K562 (cell line): Measurements from ENCODE around the gene ERICH6. TPM values are rescaled to one million over a fixed set of nuclear protein-coding genes. Genes with fewer than 3 reads are reported as not detected.

Experiments
- BHLHE40 ChIP-seq: IDR thresholded peaks from 2 replicates; pipeline ENCODE4 v1.6.1; 2011; ENCODE audit warnings: low read length, improper control_type of control experiment
- BRF2 ChIP-seq: IDR thresholded peaks from 3 replicates; pipeline ENCODE4 v1.6.1; 2011; ENCODE audit warnings: borderline replicate concordance, mild to moderate bottlenecking; ENCODE audit not compliant: insufficient read length, insufficient read depth
- DACH1 ChIP-seq: fragments of 450-650 bp; IDR thresholded peaks from 2 replicates; pipeline ENCODE4 v1.6.1; 2018; ENCODE audit not compliant: partially characterized antibody
- ETV5 ChIP-seq: sonication (generic); formaldehyde crosslinking; IDR thresholded peaks from 2 replicates; pipeline ENCODE4 v1.4.0; 2020; ENCODE audit warnings: low read depth, mild to moderate bottlenecking, missing genetic modification reagents
- FIP1L1 ChIP-seq: fragments of 200-400 bp; formaldehyde crosslinking; IDR thresholded peaks from 2 replicates; pipeline ENCODE4 v1.6.1; 2018; ENCODE audit warnings: mild to moderate bottlenecking, low read depth, low read length; ENCODE audit not compliant: poor library complexity, severe bottlenecking
- GABPB2 ChIP-seq: fragments of 250-450 bp; sonication (Bioruptor Pico); conservative IDR thresholded peaks from 2 replicates; pipeline ENCODE4 v1.5.1; 2021; ENCODE audit warnings: mild to moderate bottlenecking
- NCOA6 ChIP-seq: fragments of 450-650 bp; IDR thresholded peaks from 2 replicates; pipeline ENCODE4 v1.6.1; 2017; ENCODE audit warnings: mild to moderate bottlenecking
- POLR2B ChIP-seq: fragments of 450-650 bp; IDR thresholded peaks from 2 replicates; pipeline ENCODE4 v1.6.1; 2018; ENCODE audit warnings: low read depth; ENCODE audit not compliant: partially characterized antibody
- POLR3G ChIP-seq: IDR thresholded peaks from 2 replicates; pipeline ENCODE4 v1.6.1; 2011; ENCODE audit not compliant: insufficient read length, insufficient replicate concordance; ENCODE audit errors: extremely low read depth
- PTBP1 ChIP-seq: fragments of 200-400 bp; formaldehyde crosslinking; IDR thresholded peaks from 2 replicates; pipeline ENCODE4 v1.6.1; 2017; ENCODE audit warnings: low read depth, low read length
- PURB ChIP-seq: sonication (generic); formaldehyde crosslinking; IDR thresholded peaks from 2 replicates; pipeline ENCODE4 v1.9.0; 2021; ENCODE audit warnings: low read depth, mild to moderate bottlenecking, missing genetic modification reagents
- ZBTB1 ChIP-seq: sonication (generic); formaldehyde crosslinking; IDR thresholded peaks from 2 replicates; pipeline ENCODE4 v1.8.1; 2023; ENCODE audit warnings: missing genetic modification reagents, low read depth, mild to moderate bottlenecking, borderline replicate concordance
- ZBTB40 ChIP-seq, 2 experiments: fragments of 450-650 bp in 1 of 2; sonication (generic) in 1 of 2; formaldehyde crosslinking in 1 of 2; IDR thresholded peaks; 2 replicates each; pipeline versions ENCODE4 v1.7.1 to v1.9.0; 2016 to 2022; ENCODE audit warnings: inconsistent platforms in 1 of 2, mild to moderate bottlenecking in 1 of 2, missing genetic modification reagents in 1 of 2
- ZFP36 ChIP-seq: fragments of 150-350 bp; IDR thresholded peaks from 2 replicates; pipeline ENCODE4 v1.6.1; 2018; ENCODE audit warnings: low read length, low read depth; ENCODE audit not compliant: partially characterized antibody
- ZNF445 ChIP-seq: fragments of 250-450 bp; sonication (Bioruptor Pico); IDR thresholded peaks from 2 replicates; pipeline ENCODE4 v1.4.0; 2020; ENCODE audit warnings: low read depth, mild to moderate bottlenecking, moderate library complexity
- ZNF695 ChIP-seq: fragments of 450-650 bp; formaldehyde crosslinking; IDR thresholded peaks from 2 replicates; pipeline ENCODE4 v1.4.0; 2020; ENCODE audit warnings: mild to moderate bottlenecking, moderate library complexity
- polyA plus RNA-seq, 8 experiments: library from polyadenylated mRNA; depleted of rRNA in 4 of 8; stranded (reverse) in 5 of 8; unstranded in 3 of 8; fragments of >200 nt; fragmentation: Nextera tagmentation in 2 of 8; fragmentation: Illumina TruSeq in 1 of 8; extraction: Ambion mirVana in 2 of 8; extraction: Trizol in 1 of 8; gene quantifications; 2 replicates each; pipeline versions ENCODE4 v1.2.1 to v1.2.3, GENCODE V29; 2011 to 2014; ENCODE audit warnings: inconsistent platforms in 1 of 8, missing spikeins in 1 of 8
- total RNA-seq, 7 experiments: library from RNA; depleted of rRNA in 6 of 7; stranded (reverse); fragments of >200 nt in 6 of 7; fragmentation: Illumina TruSeq in 2 of 7; extraction: Trizol in 2 of 7; gene quantifications; 2 replicates each; pipeline versions ENCODE4 v1.2.1 to v1.2.3, GENCODE V29; 2011 to 2021; ENCODE audit warnings: low replicate concordance in 1 of 7

The ERICH6 gene
- total and polyA plus RNA-seq, 9 of the 15 experiments (the other 6 are each of a cell fraction or from before 2014, with no cell fraction given), result not detected

GRCh38 chr3:150733936-150734794 lies 30.4 kb upstream of the ERICH6 start (continued):
- TF ChIP-seq POLR3G (no peak), ZFP36 (peak; percentile 93), POLR2B (no peak), ZBTB40 (IDR thresholded peaks at IDR 0.05) (0 out of 2 replicates have a peak, but pooled peaks have one; percentile 25), ZBTB40 (CRISPR knock-in tag; IDR thresholded peaks at IDR 0.05) (no peak), ZBTB1 (CRISPR knock-in tag) (no peak), DACH1 (peak; percentile 7), PURB (no peak), NCOA6 (no peak), BRF2 (no peak), PTBP1 (peak; percentile 81; the same call in 1 of the 2 replicates), ZNF445 (CRISPR knock-in tag) (no peak), BHLHE40 (no peak), FIP1L1 (no peak), ETV5 (peak; percentile 13; the same call in 1 of the 2 replicates), GABPB2 (CRISPR knock-in tag) (no peak), ZNF695 (CRISPR knock-in tag) (no peak)
